AG04450 (cell line): ENCODE results near the gene TBX21. TPM values are rescaled to one million over a fixed set of nuclear protein-coding genes. Genes with fewer than 3 reads are reported as not detected.
"Not testable (repeated sequence)": the region's sequence is repeated elsewhere in the genome, so short reads cannot be mapped to it uniquely, and the experiment has no call there.

Experiments used
- CTCF ChIA-PET: fragments of 300-600, 350-600 bp; formaldehyde crosslinking; extraction: SDS; loops from one replicate; lab custom pipeline; 2022; ENCODE audit warnings: antibody characterized with exemption, inconsistent platforms; lab: Charles Lee
- POLR2A ChIA-PET: fragments of 350-600 bp; formaldehyde crosslinking; extraction: SDS; loops from one replicate; lab custom pipeline; 2021; ENCODE audit warnings: antibody characterized with exemption, inconsistent platforms; lab: Yijun Ruan, JAX
- DNase-seq: peaks from one replicate; pipeline ENCODE4 v3.0.0-alpha.2; 2011; ENCODE audit warnings: low read depth, low spot score
- H3K27ac ChIP-seq: one replicate; pipeline ENCODE4 v1.5.1; 2012; ENCODE audit warnings: low read depth, low read length, control low read depth
- H3K27me3 ChIP-seq: one replicate; pipeline ENCODE4 v1.6.0; 2012; ENCODE audit warnings: low read length; ENCODE audit not compliant: control insufficient read depth, insufficient read depth
- H3K4me3 ChIP-seq: 2 replicates; pipeline ENCODE4 v1.5.1; 2011; ENCODE audit warnings: mild to moderate bottlenecking, low read depth, low read length, control low read depth
- H3K9me3 ChIP-seq: 2 replicates; pipeline ENCODE4 v1.5.1; 2012; ENCODE audit warnings: low read length; ENCODE audit not compliant: control insufficient read depth, insufficient read depth
- polyA plus RNA-seq: library from polyadenylated mRNA; depleted of rRNA; stranded (reverse); fragments of >200 nt; gene quantifications from 2 replicates; pipeline ENCODE4 v1.2.3, GENCODE V29; 2011
- TF ChIP-seq, protein P1 (sequence below): IDR thresholded peaks from 2 replicates; pipeline ENCODE4 v1.5.1; 2011; ENCODE audit warnings: low read depth, low read length, control low read depth, inconsistent platforms

The TBX21 gene
- polyA plus RNA-seq, 1 experiment, result not detected

DNA sequence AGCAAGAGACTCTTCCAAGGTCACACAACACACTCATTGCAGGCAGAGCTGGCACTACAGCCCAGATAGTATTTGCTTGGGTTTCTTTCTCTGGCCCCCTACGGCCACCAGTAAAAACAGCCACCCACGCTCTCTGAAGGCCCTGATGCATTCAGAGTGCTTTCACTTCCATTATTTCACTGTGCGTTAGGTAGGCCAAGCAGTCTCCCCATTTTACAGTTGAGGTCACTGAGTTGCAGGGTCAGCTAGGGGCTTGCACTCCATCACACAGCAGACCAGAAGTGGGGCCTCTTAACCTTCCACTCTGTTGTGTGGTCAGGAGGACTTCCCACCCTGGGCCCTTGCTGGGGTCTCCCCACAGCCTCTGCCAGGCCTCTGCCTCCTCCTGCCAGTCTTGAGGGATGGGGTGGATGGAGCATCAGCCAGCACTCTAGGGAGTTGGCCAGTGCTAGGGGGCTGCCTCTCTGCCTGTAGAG, 2.5 kb downstream of the TBX21 start:
- CTCF ChIA-PET, result no interaction called here
- Histone ChIP-seq H3K9me3 (no peaks in the 10 kb centered on the region), H3K27ac (no peak overlapping the region), H3K27me3 (peaks cover 53% of the 10 kb centered on the region), H3K4me3 (no peak overlapping the region)
- TF ChIP-seq, protein P1, sequence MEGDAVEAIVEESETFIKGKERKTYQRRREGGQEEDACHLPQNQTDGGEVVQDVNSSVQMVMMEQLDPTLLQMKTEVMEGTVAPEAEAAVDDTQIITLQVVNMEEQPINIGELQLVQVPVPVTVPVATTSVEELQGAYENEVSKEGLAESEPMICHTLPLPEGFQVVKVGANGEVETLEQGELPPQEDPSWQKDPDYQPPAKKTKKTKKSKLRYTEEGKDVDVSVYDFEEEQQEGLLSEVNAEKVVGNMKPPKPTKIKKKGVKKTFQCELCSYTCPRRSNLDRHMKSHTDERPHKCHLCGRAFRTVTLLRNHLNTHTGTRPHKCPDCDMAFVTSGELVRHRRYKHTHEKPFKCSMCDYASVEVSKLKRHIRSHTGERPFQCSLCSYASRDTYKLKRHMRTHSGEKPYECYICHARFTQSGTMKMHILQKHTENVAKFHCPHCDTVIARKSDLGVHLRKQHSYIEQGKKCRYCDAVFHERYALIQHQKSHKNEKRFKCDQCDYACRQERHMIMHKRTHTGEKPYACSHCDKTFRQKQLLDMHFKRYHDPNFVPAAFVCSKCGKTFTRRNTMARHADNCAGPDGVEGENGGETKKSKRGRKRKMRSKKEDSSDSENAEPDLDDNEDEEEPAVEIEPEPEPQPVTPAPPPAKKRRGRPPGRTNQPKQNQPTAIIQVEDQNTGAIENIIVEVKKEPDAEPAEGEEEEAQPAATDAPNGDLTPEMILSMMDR, result no peak
- POLR2A ChIA-PET, result no interaction called here
- no peak for DNase-seq

GRCh38 chr17:47736501-47737495, 3.8 kb downstream of the TBX21 start:
- ChIA-PET CTCF (interaction anchor here (0.7 to 1.6 kb wide), 2 partner anchors 9 to 35 kb away, joined by 3 read pairs; no protein-coding TSS in a partner anchor), POLR2A (no interaction called here)
- Histone ChIP-seq H3K27me3 (peaks cover 51% of the 10 kb centered on the region), H3K4me3 (no peak overlapping the region), H3K9me3 (no peaks in the 10 kb centered on the region), H3K27ac (no peak overlapping the region)
- TF ChIP-seq, protein P1, result no peak
- DNase-seq, result no peak

DNA sequence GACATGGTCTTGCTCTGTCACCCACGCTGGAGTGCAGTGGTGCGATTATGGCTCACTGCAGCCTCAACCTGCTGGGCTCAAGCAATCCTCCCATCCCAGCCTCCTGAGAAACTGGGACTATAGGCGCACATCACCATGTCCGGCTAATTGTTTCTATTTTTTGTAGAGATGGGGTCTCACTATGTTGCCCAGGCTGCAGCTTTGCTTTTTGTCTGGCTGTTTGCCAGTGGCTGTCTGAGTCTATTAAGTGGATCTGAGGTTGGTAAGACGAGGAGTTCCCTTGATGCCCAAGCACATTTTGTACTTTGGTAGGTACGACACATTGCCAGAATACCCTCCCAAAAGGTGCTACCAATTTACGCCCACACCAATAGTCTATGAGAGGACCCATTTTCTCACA, 5.1 kb downstream of the TBX21 start:
- H3K4me3 ChIP-seq, result no peak overlapping the region
- H3K9me3 ChIP-seq, result no peaks in the 10 kb centered on the region
- no peak overlapping the region for H3K27ac ChIP-seq
- peaks cover 44% of the 10 kb centered on the region for H3K27me3 ChIP-seq
- DNase-seq, result no peak
- TF ChIP-seq, protein P1, result no peak
- POLR2A ChIA-PET, result no interaction called here
- CTCF ChIA-PET, result interaction anchor here (1.6 kb wide), 1 partner anchor 8 kb away, joined by 3 read pairs; no protein-coding TSS in a partner anchor

- Histone ChIP-seq H3K4me3 (no peak overlapping the region), H3K27ac (no peak overlapping the region), H3K9me3 (no peaks in the 10 kb centered on the region), H3K27me3 (peaks cover 48% of the 10 kb centered on the region)
- CTCF ChIA-PET, result no interaction called here
- DNase-seq, result no peak
- POLR2A ChIA-PET, result no interaction called here
- TF ChIP-seq, protein P1, result no peak
Observed at GRCh38 chr17:47739150-47739549, 6.1 kb downstream of the TBX21 start.

DNA sequence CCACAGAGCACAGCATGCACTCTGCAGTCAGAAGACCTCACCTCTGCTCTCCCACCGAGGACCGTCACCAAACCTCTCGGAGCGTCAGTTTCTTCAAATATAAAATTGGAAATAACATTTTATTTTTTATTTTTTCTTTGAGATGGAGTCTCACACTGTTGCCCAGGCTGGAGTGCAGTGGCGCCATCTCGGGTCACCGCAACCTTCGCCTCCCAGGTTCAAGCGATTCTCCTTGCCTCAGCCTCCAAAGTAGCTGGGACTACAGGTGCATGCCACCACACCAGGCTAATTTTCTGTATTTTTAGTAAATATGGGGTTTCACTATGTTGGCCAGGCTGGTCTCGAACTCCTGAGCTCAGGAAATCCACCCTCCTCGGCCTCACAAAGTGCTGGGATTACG, 6.9 kb downstream of the TBX21 start:
- DNase-seq, H3K9me3 ChIP-seq, H3K4me3 ChIP-seq, H3K27ac ChIP-seq, CTCF ChIA-PET, POLR2A ChIA-PET: not testable (repeated sequence)
- H3K27me3 ChIP-seq, result peaks cover 48% of the 10 kb centered on the region
